ENCODE measurements around the gene LGALSL.

The LGALSL gene

GRCh38 chr2:64474121-64474571, 20.2 kb downstream of the LGALSL start:
- no peak for DNase-seq

DNA sequence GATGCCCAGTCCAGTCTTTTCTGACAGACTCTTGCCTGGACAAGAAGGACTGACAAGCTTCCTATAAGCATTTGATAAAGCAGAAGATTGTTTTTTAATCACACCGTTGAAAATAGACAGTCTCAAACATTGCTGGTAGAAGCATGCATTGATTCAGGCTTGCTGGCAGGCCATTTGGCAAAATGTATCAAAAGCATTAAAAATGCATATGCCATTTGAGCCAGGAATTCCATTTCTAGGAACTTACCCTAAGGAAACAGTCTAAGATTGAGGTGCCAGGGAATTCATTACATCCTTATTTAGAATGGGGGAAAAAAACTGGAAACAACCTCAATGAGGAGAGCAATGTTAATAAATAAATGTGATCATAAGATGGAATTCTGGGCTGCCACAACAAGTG, 20.7 kb downstream of the LGALSL start:
- no peak for DNase-seq

DNA sequence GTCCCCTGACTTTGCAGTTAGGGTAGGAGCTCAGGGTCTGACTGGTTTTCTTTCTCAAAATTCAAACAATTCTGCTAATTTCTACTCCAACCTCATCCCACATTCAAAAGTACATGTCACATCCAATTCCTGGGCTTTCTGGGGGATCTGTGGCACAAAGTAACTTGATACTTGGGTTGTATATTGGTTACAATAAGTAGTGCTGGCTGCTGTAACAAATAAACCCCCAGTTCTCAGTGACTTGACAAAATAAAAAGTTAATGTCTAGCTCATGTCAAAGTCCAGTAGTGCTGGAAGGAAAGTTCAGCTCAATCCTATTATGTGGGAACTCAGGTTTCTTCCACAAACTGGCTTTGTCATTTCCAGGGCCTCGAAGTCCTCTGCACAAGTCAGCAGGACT, 23.1 kb downstream of the LGALSL start:
- DNase-seq: no peak

DNA sequence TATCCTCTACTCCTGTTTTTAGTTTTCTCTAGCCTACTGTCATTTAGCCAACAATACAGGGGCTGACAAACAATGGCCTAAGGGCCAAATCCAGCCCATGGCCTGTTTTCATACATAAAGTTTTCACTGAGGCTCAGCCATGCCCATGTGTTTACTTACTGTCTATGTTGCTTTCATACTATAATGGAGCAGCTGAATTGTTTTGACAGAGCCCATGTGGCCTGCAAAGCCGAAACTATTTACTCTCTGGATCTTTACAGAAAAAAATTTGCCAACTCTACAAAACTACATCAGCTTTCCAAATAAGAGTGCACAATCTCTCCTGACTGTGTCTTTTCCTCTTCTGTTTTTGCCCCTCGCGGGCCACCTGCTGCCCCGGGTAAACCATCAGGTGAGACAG, 24.0 kb downstream of the LGALSL start:
- no peak for DNase-seq

GRCh38 chr2:64478502-64479230, 24.7 kb downstream of the LGALSL start:
- no peak for DNase-seq

GRCh38 chr2:64479259-64480117, 25.5 kb downstream of the LGALSL start:
- no peak for DNase-seq

GRCh38 chr2:64481665-64482064, 27.7 kb downstream of the LGALSL start:
- no peak for DNase-seq

DNA sequence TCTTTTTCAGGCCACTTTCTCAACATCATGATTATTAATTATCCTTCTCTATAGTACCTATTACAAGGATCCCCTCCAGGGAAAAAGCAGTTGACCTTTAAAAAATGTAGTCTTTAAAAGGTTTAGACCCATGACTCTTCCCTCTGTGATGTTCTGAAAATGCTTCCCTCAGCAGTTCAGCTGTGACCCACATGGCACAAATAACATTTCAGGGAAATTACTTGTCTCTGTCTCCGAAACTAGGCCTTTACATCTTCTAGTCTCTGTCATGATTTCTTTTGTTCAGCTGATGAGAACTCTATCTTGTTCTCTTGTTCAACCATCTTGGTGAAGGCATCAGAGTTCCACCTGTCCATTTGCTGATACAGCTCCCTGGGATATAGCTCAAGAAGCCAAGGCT, 28.3 kb downstream of the LGALSL start:
- no peak for DNase-seq

DNA sequence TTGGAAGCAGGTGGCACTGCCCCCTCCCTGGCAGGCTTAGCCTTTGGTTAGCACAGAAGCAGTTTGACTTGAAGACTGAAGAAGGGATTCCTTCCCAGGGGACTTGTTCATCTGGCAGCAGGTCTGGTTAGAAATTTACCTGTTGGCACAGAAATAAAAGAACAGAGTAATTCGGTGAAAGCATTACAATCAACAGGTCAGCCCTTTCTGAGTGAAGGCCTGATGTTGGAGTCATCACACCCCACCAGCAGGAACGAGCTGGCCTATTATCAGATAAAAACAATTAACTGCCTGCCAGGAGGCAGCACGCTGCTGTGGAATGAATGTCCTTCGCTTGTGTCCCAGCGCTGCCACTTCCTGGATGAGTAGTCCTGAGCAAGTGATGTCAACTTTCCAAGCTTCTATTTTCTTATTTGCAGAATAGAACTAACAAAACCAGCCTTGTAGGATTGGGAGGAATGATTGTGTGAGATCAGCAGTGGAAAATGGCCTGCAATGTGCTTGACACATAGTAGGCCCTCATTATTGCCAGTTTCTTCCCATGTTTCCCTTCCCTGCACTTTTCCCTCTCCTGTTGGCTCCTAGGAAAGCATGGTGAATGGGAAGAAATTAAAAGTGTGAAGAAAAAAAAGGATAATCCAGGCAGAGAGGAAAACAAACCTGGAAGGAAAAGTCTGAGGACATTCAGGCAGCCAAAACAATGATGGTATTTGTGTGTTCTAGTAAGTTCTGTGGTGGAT, 29.0 kb downstream of the LGALSL start:
- no peak for DNase-seq

GRCh38 chr2:64485331-64485730, 31.4 kb downstream of the LGALSL start:
- DNase-seq: no peak

GRCh38 chr2:64485961-64486360, 32.0 kb downstream of the LGALSL start:
- DNase-seq: no peak

- DNase-seq: peak; percentile 40
These were observed 33.5 kb downstream of the LGALSL start for GRCh38 chr2:64487256-64488049.

DNA sequence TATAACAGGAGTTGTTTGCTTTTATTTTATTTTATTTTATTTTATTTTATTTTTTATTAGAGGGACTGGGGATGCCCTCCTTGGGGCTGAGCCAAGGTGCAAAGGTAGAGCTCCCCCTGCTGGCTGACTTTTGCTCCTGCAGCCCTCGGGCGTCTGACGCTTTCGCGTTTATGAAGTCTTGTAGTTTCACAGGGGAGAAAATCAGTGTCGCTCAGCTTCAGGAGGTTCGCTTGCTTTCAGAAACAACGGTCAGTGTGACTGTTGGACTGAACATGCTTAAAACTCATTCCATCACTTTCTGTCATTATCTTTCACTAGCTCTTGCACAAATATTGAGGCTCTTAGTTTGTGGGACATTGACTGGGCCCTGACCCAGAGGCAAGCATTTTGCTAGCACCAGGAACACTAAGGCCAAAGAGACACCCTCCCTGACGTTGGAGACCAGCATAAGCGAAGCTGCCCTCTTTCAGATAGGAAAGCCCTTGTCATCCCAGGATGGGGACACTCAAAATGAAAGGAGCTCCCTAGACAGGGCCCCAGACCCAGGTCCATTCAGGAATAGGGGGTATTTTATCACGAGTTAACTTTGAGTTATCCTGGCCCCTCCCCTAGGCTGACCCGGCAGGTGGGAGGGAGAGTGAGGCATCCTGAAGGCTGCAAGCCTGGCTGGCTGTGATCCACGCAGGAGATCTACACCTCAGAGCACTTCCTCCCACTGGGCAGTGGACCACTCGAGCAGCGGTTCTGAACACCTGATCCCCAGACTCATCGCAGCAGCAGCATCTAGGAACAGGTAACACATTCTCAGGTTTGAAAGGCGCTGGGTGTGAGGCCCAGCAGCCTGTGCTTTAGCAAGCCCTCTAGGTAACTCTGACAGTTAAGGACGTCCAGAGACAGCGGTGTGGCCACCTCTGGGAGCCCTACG, 34.4 kb downstream of the LGALSL start:
- peak; percentile 42 for DNase-seq

DNA sequence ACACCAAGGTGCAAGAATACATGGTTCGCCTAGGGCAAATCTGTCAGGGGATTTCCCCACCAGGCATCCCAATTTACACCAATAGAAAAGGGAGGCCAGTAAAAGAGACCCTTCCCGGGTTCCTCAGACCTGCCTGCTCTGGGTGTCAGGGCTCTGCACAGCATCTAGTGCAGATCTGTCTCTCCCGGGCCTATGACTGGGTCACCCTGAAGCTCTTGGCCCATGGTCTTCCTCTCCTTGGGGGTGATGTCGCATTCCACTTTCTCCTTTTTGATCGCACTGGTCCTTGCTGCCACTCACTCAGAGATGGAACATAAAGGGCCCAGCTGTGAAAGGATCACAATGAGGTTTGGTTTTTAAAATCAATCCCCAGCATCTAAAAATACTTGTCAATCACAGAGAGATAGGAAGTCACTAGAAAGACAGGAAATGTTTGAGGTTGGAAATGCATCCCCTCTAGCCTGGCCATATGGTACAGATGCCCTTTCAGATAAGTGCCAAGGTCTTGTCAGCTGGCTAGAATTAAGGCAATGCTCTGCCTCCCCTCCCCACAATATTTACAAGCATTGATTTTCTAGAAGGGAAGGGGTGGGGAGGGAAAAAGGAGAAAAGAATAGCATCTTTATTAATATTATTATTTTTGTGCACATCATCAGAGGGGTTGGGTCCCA, 35.3 kb downstream of the LGALSL start:
- DNase-seq: no peak

GRCh38 chr2:64491426-64491825, 37.5 kb downstream of the LGALSL start:
- DNase-seq: no peak

- DNase-seq: no peak
These were observed 38.3 kb downstream of the LGALSL start for GRCh38 chr2:64492272-64492671.

- DNase-seq: no peak
These were observed 38.9 kb downstream of the LGALSL start for GRCh38 chr2:64492821-64493220.

- no peak for DNase-seq
These were observed 39.8 kb downstream of the LGALSL start for GRCh38 chr2:64493788-64494187.

DNA sequence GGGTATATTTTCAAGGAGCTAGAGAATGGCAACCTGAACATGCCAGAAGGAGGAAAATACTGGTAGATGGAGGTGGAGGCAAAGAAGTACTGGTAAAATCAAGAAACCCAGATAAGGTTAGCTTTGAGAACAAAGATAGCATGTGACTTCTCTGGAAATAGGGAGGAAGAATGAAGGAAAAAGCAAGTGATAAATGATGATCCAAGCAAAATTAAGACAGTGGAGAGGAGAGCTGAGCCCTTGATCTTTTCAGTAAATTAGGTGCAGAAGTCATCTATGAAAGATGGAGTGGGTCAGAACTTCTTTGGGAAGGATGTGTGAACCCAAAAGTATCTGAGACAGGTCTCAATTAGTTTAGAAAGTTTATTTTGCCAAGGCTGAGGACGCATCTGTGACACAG, 44.5 kb downstream of the LGALSL start:
- no peak for DNase-seq

GRCh38 chr2:64500549-64500948, 46.6 kb downstream of the LGALSL start:
- DNase-seq: no peak

- no peak for DNase-seq
These were observed 48.0 kb downstream of the LGALSL start for GRCh38 chr2:64501946-64502345.

Data from NCI-H1694 treated with DMSO at 0.1 percent for 48 hours (cell line).